IgD-negative memory B cell (primary cell): ENCODE data around the gene CEMIP2. TPM values are rescaled to one million over a fixed set of nuclear protein-coding genes. Genes with fewer than 3 reads are reported as not detected.

ENCODE experiments used
- polyA plus RNA-seq: library from polyadenylated mRNA; unstranded; fragments of 300-500 nt; fragmentation: Illumina TruSeq; gene quantifications from one replicate; pipeline ENCODE4 v1.2.3, GENCODE V29; 2021

CEMIP2 gene
- polyA plus RNA-seq, 1 donor from 2014 or later, result 7.3 TPM

Other genes starting within 250 kb of the CEMIP2 start
- gene ABHD17B, start 142.7 kb upstream of the CEMIP2 start, polyA plus RNA-seq, result 31.0 TPM
- gene C9orf85, start 143.1 kb upstream of the CEMIP2 start, polyA plus RNA-seq, result 14.2 TPM